ENCODE measurements around the gene PIK3C3.

PIK3C3 gene

DNA sequence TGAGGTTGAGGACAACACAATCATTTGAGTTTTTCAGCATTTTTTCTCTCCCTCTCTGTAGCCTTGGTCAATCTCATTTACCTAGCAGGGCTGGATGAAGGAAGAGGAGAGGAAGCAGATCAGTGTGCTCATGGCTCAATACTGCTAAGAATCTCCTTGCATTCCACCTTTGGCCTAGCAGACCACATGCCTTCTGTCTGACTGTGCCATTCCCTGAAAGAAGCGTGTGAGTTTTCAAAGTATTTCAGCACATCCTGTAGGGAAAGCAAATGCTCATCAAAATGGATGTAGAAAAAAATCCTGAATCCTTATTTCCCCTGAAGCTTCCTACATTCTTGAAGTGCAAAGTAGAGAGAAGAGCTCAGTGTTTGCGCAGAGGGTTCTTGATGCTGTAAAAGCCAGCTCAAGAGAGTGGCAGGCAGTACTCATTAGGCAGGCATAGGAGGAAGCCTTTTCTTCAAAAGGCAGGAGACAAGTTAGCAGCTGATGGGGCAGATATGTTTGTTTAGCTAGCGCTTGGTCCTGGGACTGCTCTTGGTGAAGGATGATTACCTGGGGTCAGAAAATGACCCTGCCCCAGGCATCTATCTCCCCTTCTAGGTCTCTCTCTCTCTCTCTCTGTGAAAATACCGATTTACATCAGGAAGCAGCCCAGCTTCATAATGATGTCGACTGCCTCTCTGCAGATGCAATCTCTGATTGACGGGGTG lies 14.4 kb upstream of the PIK3C3 start:
- DNase-seq: no peak
- TF ChIP-seq POLR2A (IDR thresholded peaks at IDR 0.05; ENCODE audit: low read length) (no peak), GATA1 (IDR thresholded peaks at IDR 0.05; ENCODE audit: low read depth, low read length) (no peak)

DNA sequence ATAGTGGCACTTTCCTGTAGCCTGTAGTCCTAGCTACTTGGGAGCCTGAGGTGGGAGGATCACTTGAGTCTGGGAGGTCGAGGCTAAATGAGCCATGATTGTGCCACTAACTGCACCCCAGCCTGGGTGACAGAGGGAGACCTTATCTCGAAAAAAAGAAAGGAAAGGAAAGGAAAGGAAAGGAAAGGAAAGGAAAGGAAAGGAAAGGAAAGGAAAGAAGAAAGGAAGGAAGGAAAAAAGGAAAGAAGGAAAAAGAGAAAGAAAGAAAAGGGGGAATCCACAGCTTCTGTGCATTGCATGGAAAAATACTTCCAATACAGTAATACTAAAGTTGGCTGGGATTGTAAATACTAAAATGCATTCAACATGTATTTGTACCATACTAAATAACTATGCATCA lies 12.8 kb upstream of the PIK3C3 start:
- no peak for DNase-seq
- TF ChIP-seq GATA1 (IDR thresholded peaks at IDR 0.05; ENCODE audit: low read depth, low read length) (no peak), POLR2A (IDR thresholded peaks at IDR 0.05; ENCODE audit: low read length) (no peak)

DNA sequence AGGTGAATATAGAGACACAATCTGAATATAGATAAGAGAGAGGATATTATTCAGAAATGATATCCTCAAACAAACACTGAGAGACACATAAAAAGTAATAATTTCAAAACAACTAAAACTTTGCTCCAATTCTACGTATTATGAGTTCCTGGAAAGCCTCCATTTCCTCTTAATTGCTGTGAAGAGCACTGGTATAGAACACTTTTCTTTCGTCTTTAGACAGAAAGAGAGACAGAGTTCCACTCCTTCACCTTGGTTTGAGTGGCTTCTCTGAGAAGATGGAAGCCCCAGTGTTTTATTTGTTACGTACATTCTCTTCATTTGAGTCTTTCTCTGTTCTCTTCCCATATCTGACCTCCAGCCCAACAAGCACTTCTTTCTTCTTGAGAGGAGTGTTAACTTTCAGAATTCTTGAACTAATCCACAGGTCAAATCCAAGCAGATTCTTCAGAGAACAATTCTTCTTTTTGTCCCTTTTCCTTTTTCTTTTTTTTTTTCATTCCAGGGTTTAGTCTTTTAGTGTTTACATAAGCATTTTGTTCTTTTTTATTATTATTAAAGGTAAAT lies 6.4 kb upstream of the PIK3C3 start:
- TF ChIP-seq POLR2A (IDR thresholded peaks at IDR 0.05; ENCODE audit: low read length): no peak
- TF ChIP-seq GATA1 (IDR thresholded peaks at IDR 0.05; ENCODE audit: low read depth, low read length): no peak
- DNase-seq: no peak

DNA sequence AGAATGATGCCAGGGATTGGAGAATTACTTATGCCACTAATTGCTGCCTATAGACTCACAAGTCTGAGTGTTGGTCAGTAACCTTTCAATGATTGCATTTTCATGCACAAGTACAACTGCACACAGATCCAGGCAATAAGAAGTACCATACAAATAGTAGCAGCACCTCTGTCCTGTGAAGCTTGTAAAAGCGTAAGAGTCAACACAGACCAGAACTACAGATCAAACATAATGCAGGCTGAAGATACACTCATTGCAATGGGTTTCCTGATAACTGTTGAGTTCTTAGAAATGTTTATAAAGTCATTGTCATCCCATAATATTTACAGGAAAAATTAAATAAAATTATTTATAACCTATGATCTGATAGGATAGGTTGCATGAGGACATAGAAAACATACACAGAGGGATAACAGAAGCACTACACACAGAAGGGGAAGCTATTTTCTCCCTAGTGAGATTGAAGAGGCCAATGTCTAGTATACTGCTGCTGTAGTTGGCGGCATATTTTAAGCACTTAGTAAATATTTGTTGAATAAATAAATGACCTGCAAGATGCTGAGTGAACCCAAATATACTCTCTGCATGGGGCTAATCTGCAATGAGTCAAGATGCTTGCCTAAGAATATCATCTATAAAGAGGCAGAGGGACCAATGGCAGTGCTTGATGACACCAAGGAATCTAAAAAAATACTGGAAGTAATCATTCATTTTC lies 5.7 kb upstream of the PIK3C3 start:
- DNase-seq: no peak
- TF ChIP-seq POLR2A (IDR thresholded peaks at IDR 0.05; ENCODE audit: low read length) (no peak), GATA1 (IDR thresholded peaks at IDR 0.05; ENCODE audit: low read depth, low read length) (no peak)

DNA sequence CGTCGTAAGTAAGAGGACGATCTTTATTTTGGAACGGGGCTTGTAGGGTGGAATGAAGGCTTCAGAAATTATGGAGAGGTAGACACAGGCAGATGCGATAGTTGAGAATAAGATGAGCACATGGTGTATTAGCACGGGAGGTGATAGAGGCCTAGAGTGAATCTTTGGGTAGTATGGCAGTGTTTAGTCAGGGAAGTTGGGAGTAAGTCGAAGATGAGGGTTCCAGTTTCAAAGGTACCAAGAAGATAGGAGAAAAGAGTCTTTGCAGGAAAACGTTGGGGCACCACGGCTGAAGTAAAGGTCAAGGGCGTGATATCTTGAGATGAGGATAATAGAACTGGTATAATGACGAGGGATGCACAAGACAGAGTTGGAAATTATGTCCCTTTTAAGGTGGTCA lies 654 bp downstream of the PIK3C3 start:
- no peak for TF ChIP-seq GATA1 (IDR thresholded peaks at IDR 0.05; ENCODE audit: low read depth, low read length)
- DNase-seq: peak; percentile 63 to 74

DNA sequence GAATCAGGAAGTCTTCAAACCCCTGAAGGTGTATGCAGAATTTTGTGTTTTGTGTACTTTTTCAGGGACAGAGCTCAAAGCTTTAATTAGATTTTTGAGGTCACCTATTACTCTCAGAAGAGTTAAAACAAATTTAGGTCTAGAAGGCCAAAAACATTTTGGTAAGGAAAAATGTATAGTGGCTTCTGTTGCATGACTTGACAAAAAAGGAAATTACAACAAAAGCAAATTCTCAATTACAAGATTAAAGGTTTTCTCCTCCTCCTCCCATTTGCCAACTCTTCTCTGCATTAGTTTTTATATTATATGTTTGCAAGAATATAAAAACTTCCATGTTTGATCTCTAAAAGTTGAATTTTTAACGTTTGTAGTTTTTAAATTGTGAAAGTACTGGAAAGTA lies 4.0 kb downstream of the PIK3C3 start:
- TF ChIP-seq GATA1 (IDR thresholded peaks at IDR 0.05; ENCODE audit: low read depth, low read length) (no peak), POLR2A (IDR thresholded peaks at IDR 0.05; ENCODE audit: low read length) (no peak)

DNA sequence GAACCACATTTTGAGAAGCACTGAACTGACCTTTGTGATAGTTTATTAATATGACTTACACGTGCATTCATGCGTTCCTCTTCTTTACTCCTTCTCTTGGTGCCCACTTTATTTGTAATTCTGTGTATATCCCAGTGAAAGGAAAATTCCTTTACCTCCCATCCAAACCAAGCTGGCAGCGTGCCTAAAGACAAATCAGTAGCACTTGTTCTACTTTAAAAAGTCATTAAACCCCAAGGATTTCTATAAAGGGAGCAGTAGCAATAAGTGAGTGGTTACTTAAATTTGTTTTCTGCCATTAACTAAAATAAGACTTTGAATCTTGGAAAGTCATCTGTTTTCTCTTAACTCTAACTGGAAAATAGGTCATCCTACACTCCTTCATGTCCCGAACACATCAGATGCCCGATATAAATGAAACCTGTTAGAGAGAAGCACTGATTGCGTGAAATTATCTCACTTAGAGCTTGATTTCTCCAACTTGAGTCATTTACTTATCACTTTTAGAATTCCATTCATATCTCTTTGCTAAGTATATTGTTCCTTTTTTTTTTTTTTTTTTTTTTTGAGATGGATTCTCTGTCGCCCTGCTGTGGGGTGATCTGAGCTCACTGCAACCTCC lies 10.7 kb downstream of the PIK3C3 start:
- TF ChIP-seq GATA1 (IDR thresholded peaks at IDR 0.05; ENCODE audit: low read depth, low read length) (no peak), POLR2A (IDR thresholded peaks at IDR 0.05; ENCODE audit: low read length) (no peak)
- no peak for DNase-seq

More for the DNA sequence above, 4.0 kb downstream of the PIK3C3 start:
- no peak for DNase-seq

DNA sequence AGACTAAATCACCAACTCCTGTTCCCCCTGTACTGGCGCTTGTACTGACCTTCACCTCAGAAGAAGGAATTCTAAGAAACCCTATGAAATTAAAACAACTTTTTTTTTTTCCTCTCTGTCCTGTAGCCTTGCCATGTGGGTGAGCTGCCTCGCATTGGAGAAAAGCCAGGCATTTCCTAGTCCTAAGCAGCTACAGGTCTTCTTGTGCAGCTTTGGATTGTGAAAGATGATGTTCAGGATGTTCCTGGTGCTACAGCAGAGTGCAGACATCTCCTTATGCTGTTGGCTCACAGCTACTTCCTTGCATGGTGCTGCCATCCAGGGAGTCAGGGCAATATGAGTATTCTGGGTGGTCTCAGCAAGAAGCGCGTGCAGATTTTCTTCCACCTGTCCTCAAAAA lies 11.9 kb downstream of the PIK3C3 start:
- TF ChIP-seq GATA1 (IDR thresholded peaks at IDR 0.05; ENCODE audit: low read depth, low read length) (no peak), POLR2A (IDR thresholded peaks at IDR 0.05; ENCODE audit: low read length) (no peak)
- DNase-seq: no peak

DNA sequence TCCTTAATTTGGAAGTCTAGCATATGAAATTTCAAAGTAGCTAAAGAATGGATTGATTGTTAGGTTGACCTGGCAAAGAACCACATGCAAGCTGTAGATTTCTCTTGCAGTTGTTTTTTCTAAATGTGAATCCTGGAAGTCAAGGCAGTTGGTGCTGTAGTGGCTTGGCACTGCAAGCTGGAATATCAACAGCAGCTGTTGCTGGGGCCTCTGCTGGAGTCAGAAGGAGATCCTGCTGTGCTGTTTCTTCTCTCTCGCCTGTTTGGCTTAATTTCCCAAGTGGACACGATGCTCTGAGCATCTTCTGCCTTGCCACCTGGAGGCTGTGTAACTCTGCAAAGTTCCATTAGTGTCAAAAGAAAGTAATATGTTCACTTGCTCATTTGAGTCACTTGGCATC lies 12.6 kb downstream of the PIK3C3 start:
- no peak for TF ChIP-seq POLR2A (IDR thresholded peaks at IDR 0.05; ENCODE audit: low read length)
- TF ChIP-seq GATA1 (IDR thresholded peaks at IDR 0.05; ENCODE audit: low read depth, low read length): no peak
- DNase-seq: no peak

DNA sequence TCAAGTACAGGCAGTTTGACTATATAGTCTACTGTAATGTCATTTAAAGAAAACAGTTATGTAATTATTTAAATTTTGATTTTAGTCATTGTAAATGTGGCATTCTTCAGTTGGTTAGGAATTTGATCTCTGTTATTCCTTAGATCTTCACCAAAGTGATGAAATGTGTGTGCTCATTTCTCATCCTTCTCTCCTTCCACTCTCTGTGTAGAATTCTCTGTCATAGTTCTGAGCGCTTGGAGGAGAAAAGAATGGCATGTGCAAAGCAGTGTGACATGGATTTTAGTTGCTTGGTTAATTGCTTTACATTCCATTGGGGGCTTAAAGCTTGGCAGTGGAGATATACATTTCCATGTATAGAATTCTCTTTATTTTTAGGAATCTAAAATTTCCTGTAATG lies 14.8 kb downstream of the PIK3C3 start:
- DNase-seq: no peak
- no peak for TF ChIP-seq POLR2A (IDR thresholded peaks at IDR 0.05; ENCODE audit: low read length)
- TF ChIP-seq GATA1 (IDR thresholded peaks at IDR 0.05; ENCODE audit: low read depth, low read length): no peak

DNA sequence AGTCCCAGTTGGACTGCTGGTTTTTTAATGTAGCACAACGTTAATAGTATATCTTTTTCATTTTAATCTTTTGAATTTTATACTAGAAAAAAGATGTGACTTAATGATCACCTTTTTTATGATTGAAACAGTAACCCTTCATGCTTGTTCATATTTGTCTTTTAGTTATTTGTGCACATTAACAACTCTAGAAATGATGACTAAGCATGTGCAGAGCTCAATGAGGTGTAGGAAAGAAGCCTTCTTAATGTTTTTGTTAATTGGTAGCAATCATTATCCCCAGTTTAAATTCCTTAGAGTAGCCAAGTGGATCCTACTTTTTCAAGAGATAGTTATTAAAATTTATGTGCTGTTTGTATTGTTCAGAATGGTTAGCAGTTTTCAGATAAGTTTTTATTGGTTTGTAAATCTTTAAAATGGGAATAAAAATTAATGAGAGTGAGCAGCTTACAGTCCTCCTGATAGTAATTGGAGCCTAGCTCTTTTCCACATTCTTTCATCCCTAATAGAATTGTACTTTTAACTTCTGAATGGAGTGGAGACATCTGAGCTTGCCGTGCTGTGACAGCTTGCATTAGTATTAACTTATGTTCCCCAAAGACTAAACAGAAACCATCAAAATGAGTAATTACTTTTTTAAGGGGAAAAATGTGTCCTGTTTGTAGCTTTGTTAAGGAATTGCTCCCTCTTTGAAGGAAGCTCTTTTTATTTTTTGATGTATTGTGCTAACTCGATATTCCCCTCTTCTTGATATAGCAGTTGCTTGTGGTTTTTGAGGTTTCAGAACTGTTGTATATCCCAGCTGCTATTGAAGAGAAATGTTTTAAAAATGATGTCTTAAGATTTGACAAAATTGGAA lies 17.3 kb downstream of the PIK3C3 start:
- DNase-seq: no peak
- no peak for TF ChIP-seq GATA1 (IDR thresholded peaks at IDR 0.05; ENCODE audit: low read depth, low read length)
- no peak for TF ChIP-seq POLR2A (IDR thresholded peaks at IDR 0.05; ENCODE audit: low read length)

DNA sequence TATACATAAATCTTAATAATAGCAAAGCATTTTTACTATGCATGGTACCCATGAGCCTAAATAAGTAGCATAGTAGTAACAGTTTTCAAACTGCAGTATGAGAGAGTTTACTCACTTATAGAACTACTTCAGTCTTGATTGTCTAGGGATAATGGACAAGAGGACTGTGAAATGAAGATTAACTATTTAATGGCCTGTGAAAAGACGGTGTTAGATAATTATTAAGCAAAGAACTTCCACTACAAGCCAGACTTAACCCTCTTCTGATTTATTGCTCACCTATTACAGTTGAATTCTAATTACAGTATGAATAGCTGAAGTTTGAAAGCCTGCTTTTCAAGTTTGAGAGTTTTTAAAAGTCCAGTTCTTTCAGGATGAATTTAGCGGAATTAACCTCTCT lies 18.9 kb downstream of the PIK3C3 start:
- TF ChIP-seq GATA1 (IDR thresholded peaks at IDR 0.05; ENCODE audit: low read depth, low read length) (no peak), POLR2A (IDR thresholded peaks at IDR 0.05; ENCODE audit: low read length) (no peak)
- no peak for DNase-seq

DNA sequence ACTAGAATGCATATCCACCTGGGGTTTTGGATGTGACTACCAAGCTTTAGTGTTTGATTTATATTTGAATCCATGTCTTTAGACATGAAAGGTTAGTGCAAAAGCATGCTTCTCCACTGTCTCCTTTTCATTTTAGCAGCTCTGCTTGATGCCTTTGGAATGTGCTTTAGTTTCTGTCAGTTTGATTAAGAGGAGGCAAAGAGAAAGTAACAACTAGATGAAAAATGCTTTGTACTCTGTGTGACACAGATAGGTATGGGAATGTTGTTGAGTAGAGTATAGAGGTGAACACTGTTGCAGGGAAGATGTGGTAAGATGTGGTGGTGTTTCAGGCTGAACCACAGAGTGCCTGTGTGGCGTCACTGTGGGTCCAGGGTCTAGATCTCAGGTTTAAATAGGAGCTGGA lies 19.8 kb downstream of the PIK3C3 start:
- TF ChIP-seq POLR2A (IDR thresholded peaks at IDR 0.05; ENCODE audit: low read length) (no peak), GATA1 (IDR thresholded peaks at IDR 0.05; ENCODE audit: low read depth, low read length) (no peak)
- no peak for DNase-seq

DNA sequence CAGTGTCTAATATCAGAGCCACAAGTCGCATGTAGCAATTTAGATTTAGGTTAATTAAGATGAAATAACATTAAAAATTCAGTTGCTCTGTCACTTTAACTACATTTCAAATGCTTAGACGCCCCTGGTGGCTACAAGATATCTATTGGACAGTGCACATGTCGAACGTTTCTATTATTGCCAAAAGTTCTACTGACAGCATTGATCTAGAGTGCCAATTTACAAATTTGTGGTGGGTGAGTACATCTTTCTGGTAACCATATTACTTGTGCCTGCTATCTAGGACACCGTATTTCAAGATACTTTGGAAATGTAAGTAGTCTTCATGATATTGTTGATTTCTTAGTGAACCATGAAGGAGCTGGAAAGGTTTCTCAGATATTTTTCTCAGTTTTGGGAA lies 20.2 kb downstream of the PIK3C3 start:
- no peak for DNase-seq
- TF ChIP-seq POLR2A (IDR thresholded peaks at IDR 0.05; ENCODE audit: low read length) (no peak), GATA1 (IDR thresholded peaks at IDR 0.05; ENCODE audit: low read depth, low read length) (no peak)

Data from erythroblast (primary cell).